Measurements from ENCODE around the gene CCDC152. TPM values are rescaled to one million over a fixed set of nuclear protein-coding genes. Genes with fewer than 3 reads are reported as not detected.
"Not testable (repeated sequence)": the region's sequence is repeated elsewhere in the genome, so short reads cannot be mapped to it uniquely, and the experiment has no call there.

Gene CCDC152, protein sequence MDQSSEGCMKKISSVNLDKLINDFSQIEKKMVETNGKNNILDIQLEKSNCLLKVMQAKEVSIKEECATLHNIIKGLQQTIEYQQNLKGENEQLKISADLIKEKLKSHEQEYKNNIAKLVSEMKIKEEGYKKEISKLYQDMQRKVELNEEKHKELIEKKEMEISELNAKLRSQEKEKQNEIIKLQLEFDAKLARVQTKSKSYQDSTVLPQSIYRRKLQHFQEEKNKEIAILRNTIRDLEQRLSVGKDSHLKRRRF
- 1.6 TPM for total RNA-seq

DNA sequence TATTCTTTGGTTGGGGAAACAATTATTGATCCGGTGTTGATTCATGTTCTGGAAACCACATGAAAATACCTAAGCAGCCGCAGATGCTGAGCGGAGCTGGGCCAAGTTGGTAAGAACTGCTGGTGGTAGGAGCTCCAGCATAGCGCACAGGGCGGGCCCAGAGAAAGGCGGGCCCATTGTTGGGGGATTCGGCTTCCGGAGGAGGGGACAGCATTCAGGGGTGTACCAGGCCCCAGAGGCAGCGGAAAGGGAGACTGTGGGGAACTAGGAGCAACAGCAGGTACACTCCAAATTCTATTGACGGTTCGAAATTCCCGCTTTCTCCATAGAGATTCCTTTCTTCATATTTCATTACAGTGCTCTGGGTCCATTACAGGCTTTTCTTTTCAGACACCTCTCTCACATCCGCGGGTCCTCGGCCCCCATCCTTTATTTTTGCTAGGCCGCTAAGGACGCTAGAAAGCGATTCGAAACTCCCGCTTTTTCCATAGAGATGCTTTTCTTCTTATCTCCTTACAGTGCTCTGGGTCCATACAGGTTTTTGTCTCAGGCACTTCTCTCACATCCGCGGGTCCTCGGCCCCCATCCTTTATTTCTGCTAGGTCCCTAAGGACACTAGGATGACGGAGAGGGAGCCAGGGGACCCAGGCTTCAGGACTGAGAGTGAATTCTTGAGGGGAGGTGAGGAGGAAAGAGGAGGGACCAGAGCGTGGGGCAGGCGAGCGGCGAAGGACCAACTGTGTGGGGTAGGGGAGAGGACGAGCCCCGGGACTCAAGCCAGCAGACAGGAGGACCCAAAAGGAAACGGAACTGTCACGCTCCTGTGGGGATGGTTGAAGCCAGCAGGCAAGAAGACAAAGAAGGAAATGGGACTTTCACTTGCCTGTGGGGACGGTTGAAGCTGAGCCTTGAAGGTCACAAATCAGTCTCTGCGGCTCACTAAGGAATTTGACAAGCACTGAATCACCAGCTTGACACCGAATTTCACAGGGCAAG lies at the start of gene CCDC152:
Gene CCDC152, plus strand, starts transcription at position 213 of the 996 bp plus-strand sequence. CDS start 2,304 bp downstream, outside the sequence.
- Histone ChIP-seq H3K4me3 (ENCODE audit: low read length in 3 of 3) (peak within 1 kb of the TSS; percentile 52 to 76 (median 67)), H3K27ac (ENCODE audit: low read depth, low read length) (no peak within 1 kb of the TSS), H3K36me3 (ENCODE audit: control insufficient read depth in 3 of 3, insufficient read depth in 3 of 3, low read length in 3 of 3) (no peaks in the 10 kb centered on the region), H3K4me1 (ENCODE audit: control insufficient read depth in 3 of 3, insufficient read depth in 3 of 3, low read length in 3 of 3) (peaks cover 0 to 5% (median 3%) of the 10 kb centered on the region in 3 donors), H3K9me3 (ENCODE audit: control insufficient read depth in 3 of 3, low read length in 3 of 3) (no peaks in the 10 kb centered on the region), H3K9ac (ENCODE audit: low read depth in 1 of 3, low read length in 3 of 3) (peak within 1 kb of the TSS in 2 of 3 donors; percentile 8 to 25), H3K27me3 (ENCODE audit: control insufficient read depth in 3 of 3, insufficient read depth in 3 of 3, low read length in 3 of 3) (no peaks in the 10 kb centered on the region)

DNA sequence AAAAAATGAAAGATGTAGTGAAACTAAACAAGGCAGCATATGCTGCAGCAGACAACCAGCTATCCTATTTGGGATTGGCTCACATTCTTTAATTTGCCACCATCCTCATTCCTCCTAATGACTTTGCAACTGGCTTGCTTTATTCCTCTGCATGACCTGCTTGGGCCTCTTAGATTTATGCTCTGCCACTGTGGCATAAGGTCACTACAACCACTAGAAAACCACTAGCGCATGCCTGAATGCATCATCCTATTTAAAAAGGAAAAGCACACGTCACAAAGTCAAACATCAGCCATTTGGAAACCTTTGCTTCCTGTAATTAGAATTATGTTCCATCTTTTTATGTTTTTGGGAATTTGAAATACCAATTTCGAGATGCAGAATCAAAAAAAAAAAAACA lies 40.8 kb upstream of the CCDC152 start:
- Histone ChIP-seq H3K27ac (ENCODE audit: low read depth, low read length) (no peak overlapping the region), H3K4me1 (ENCODE audit: control insufficient read depth in 3 of 3, insufficient read depth in 3 of 3, low read length in 3 of 3) (no peaks in the 10 kb centered on the region), H3K9me3 (ENCODE audit: control insufficient read depth in 3 of 3, low read length in 3 of 3) (no peaks in the 10 kb centered on the region), H3K36me3 (ENCODE audit: control insufficient read depth in 3 of 3, insufficient read depth in 3 of 3, low read length in 3 of 3) (peaks cover 10 to 16% (median 15%) of the 10 kb centered on the region in 3 donors), H3K27me3 (ENCODE audit: control insufficient read depth in 3 of 3, insufficient read depth in 3 of 3, low read length in 3 of 3) (no peaks in the 10 kb centered on the region), H3K9ac (ENCODE audit: low read depth in 1 of 3, low read length in 3 of 3) (no peak overlapping the region), H3K4me3 (ENCODE audit: low read length in 3 of 3) (no peak overlapping the region)

DNA sequence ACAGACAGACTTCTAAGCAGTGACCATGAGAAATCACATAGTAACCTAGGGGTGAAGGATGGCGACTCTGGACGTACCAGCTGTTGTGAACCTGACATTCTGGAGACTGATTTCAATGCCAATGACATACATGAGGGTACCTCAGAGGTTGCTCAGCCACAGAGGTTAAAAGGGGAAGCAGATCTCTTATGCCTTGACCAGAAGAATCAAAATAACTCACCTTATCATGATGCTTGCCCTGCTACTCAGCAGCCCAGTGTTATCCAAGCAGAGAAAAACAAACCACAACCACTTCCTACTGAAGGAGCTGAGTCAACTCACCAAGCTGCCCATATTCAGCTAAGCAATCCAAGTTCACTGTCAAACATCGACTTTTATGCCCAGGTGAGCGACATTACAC lies 38.0 kb upstream of the CCDC152 start:
- no peak overlapping the region for H3K9ac ChIP-seq (ENCODE audit: low read depth in 1 of 3, low read length in 3 of 3)
- H3K27ac ChIP-seq (ENCODE audit: low read depth, low read length): no peak overlapping the region
- no peaks in the 10 kb centered on the region for H3K9me3 ChIP-seq (ENCODE audit: control insufficient read depth in 3 of 3, low read length in 3 of 3)
- peaks cover 10 to 15% (median 13%) of the 10 kb centered on the region in 3 donors for H3K36me3 ChIP-seq (ENCODE audit: control insufficient read depth in 3 of 3, insufficient read depth in 3 of 3, low read length in 3 of 3)
- no peaks in the 10 kb centered on the region for H3K27me3 ChIP-seq (ENCODE audit: control insufficient read depth in 3 of 3, insufficient read depth in 3 of 3, low read length in 3 of 3)
- no peak overlapping the region for H3K4me3 ChIP-seq (ENCODE audit: low read length in 3 of 3)
- H3K4me1 ChIP-seq (ENCODE audit: control insufficient read depth in 3 of 3, insufficient read depth in 3 of 3, low read length in 3 of 3): no peaks in the 10 kb centered on the region

DNA sequence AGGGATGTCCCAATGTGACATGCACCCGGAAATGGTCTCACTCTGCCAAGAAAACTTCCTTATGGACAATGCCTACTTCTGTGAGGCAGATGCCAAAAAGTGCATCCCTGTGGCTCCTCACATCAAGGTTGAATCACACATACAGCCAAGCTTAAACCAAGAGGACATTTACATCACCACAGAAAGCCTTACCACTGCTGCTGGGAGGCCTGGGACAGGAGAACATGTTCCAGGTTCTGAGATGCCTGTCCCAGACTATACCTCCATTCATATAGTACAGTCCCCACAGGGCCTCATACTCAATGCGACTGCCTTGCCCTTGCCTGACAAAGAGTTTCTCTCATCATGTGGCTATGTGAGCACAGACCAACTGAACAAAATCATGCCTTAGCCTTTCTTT lies 37.6 kb upstream of the CCDC152 start:
- H3K9me3 ChIP-seq (ENCODE audit: control insufficient read depth in 3 of 3, low read length in 3 of 3): no peaks in the 10 kb centered on the region

DNA sequence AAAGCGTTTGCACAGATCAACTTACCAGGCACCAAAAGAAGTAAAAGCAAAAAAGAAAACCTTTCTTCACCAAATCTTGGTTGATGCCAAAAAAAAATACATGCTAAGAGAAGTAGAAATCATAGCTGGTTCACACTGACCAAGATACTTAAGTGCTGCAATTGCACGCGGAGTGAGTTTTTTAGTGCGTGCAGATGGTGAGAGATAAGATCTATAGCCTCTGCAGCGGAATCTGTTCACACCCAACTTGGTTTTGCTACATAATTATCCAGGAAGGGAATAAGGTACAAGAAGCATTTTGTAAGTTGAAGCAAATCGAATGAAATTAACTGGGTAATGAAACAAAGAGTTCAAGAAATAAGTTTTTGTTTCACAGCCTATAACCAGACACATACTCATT lies 36.4 kb upstream of the CCDC152 start:
- no peak overlapping the region for H3K27ac ChIP-seq (ENCODE audit: low read depth, low read length)
- no peak overlapping the region for H3K9ac ChIP-seq (ENCODE audit: low read depth in 1 of 3, low read length in 3 of 3)

More for the DNA sequence above, 37.6 kb upstream of the CCDC152 start:
- Histone ChIP-seq H3K27me3 (ENCODE audit: control insufficient read depth in 3 of 3, insufficient read depth in 3 of 3, low read length in 3 of 3) (no peaks in the 10 kb centered on the region), H3K4me1 (ENCODE audit: control insufficient read depth in 3 of 3, insufficient read depth in 3 of 3, low read length in 3 of 3) (no peaks in the 10 kb centered on the region), H3K9ac (ENCODE audit: low read depth in 1 of 3, low read length in 3 of 3) (no peak overlapping the region), H3K4me3 (ENCODE audit: low read length in 3 of 3) (no peak overlapping the region), H3K36me3 (ENCODE audit: control insufficient read depth in 3 of 3, insufficient read depth in 3 of 3, low read length in 3 of 3) (peaks cover 10 to 15% (median 13%) of the 10 kb centered on the region in 3 donors), H3K27ac (ENCODE audit: low read depth, low read length) (no peak overlapping the region)

DNA sequence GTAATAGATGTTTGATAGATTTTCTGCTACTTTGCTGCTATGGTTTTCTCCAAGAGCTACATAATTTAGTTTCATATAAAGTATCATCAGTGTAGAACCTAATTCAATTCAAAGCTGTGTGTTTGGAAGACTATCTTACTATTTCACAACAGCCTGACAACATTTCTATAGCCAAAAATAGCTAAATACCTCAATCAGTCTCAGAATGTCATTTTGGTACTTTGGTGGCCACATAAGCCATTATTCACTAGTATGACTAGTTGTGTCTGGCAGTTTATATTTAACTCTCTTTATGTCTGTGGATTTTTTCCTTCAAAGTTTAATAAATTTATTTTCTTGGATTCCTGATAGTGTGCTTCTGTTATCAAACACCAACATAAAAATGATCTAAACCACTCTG lies 35.1 kb upstream of the CCDC152 start:
- H3K4me3 ChIP-seq (ENCODE audit: low read length in 3 of 3): no peak overlapping the region
- H3K4me1 ChIP-seq (ENCODE audit: control insufficient read depth in 3 of 3, insufficient read depth in 3 of 3, low read length in 3 of 3): no peaks in the 10 kb centered on the region
- no peak overlapping the region for H3K9ac ChIP-seq (ENCODE audit: low read depth in 1 of 3, low read length in 3 of 3)
- H3K27ac ChIP-seq (ENCODE audit: low read depth, low read length): no peak overlapping the region
- H3K36me3 ChIP-seq (ENCODE audit: control insufficient read depth in 3 of 3, insufficient read depth in 3 of 3, low read length in 3 of 3): peaks cover 10 to 15% (median 13%) of the 10 kb centered on the region in 3 donors
- no peaks in the 10 kb centered on the region for H3K9me3 ChIP-seq (ENCODE audit: control insufficient read depth in 3 of 3, low read length in 3 of 3)
- H3K27me3 ChIP-seq (ENCODE audit: control insufficient read depth in 3 of 3, insufficient read depth in 3 of 3, low read length in 3 of 3): no peaks in the 10 kb centered on the region

More for the DNA sequence above, 36.4 kb upstream of the CCDC152 start:
- no peak overlapping the region for H3K4me3 ChIP-seq (ENCODE audit: low read length in 3 of 3)
- H3K4me1 ChIP-seq (ENCODE audit: control insufficient read depth in 3 of 3, insufficient read depth in 3 of 3, low read length in 3 of 3): no peaks in the 10 kb centered on the region
- H3K9me3 ChIP-seq (ENCODE audit: control insufficient read depth in 3 of 3, low read length in 3 of 3): no peaks in the 10 kb centered on the region
- peaks cover 10 to 15% (median 13%) of the 10 kb centered on the region in 3 donors for H3K36me3 ChIP-seq (ENCODE audit: control insufficient read depth in 3 of 3, insufficient read depth in 3 of 3, low read length in 3 of 3)
- no peaks in the 10 kb centered on the region for H3K27me3 ChIP-seq (ENCODE audit: control insufficient read depth in 3 of 3, insufficient read depth in 3 of 3, low read length in 3 of 3)

DNA sequence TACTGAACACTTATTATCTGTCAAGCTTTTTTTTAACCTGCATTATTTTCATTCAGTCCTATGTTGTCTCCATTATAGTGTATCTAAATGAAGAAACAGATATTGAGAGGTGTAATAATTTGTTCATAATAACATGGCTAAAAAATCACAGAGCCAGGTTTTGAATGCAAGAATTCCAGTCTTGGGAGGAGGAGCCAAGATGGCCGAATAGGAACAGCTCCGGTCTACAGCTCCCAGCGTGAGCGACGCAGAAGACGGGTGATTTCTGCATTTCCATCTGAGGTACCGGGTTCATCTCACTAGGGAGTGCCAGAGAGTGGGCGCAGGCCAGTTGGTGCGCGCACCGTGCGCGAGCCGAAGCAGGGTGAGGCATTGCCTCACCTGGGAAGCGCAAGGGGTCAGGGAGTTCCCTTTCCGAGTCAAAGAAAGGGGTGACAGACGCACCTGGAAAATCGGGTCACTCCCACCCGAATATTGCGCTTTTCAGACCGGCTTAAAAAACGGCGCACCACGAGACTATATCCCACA lies 22.0 kb upstream of the CCDC152 start:
- not testable (repeated sequence) for H3K9ac ChIP-seq (ENCODE audit: low read depth in 1 of 3, low read length in 3 of 3); H3K27me3 ChIP-seq (ENCODE audit: control insufficient read depth in 3 of 3, insufficient read depth in 3 of 3, low read length in 3 of 3); H3K4me3 ChIP-seq (ENCODE audit: low read length in 3 of 3); H3K36me3 ChIP-seq (ENCODE audit: control insufficient read depth in 3 of 3, insufficient read depth in 3 of 3, low read length in 3 of 3); H3K4me1 ChIP-seq (ENCODE audit: control insufficient read depth in 3 of 3, insufficient read depth in 3 of 3, low read length in 3 of 3); H3K27ac ChIP-seq (ENCODE audit: low read depth, low read length); H3K9me3 ChIP-seq (ENCODE audit: control insufficient read depth in 3 of 3, low read length in 3 of 3)

DNA sequence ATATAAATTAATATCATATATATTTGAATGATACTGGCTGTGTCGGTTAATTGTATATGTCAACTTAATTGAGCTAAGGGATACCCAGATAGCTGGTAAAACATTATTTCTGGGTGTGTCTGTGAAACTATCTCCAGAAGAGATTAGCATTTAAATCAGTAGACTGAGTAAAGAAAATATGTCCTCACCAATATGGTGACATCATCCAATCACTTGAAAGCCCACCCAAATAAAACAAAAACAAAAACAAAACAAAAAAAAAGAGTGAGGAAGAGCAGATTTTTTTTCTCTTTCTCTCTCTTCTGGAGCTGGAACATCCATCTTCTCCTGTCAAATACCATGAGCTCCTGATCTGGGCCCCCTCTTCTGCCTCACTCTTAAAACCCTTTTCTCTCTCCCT lies 15.7 kb upstream of the CCDC152 start:
- no peaks in the 10 kb centered on the region for H3K4me1 ChIP-seq (ENCODE audit: control insufficient read depth in 3 of 3, insufficient read depth in 3 of 3, low read length in 3 of 3)
- H3K9ac ChIP-seq (ENCODE audit: low read depth in 1 of 3, low read length in 3 of 3): no peak overlapping the region
- no peak overlapping the region for H3K4me3 ChIP-seq (ENCODE audit: low read length in 3 of 3)
- H3K9me3 ChIP-seq (ENCODE audit: control insufficient read depth in 3 of 3, low read length in 3 of 3): no peaks in the 10 kb centered on the region
- H3K36me3 ChIP-seq (ENCODE audit: control insufficient read depth in 3 of 3, insufficient read depth in 3 of 3, low read length in 3 of 3): no peaks in the 10 kb centered on the region
- H3K27me3 ChIP-seq (ENCODE audit: control insufficient read depth in 3 of 3, insufficient read depth in 3 of 3, low read length in 3 of 3): no peaks in the 10 kb centered on the region
- no peak overlapping the region for H3K27ac ChIP-seq (ENCODE audit: low read depth, low read length)

DNA sequence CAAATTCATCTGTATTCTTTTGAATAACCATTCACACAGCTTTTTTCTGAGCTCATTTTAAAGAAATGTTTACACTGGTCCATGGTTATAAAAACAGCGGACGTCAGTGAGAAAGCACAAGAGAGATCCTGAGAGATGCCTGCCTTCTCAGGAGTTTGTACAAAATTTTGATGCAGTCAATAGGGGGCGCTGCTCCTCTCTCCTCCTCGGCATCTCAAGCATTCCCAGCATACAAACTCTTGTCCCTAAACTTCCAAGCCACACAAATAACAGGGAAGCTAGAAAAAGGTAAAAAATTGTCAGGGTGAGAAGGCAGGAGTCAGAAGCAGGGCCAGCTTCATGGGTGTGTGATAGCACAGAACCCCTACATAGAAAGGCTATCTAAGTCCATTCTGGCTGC lies 11.2 kb upstream of the CCDC152 start:
- H3K27ac ChIP-seq (ENCODE audit: low read depth, low read length): no peak overlapping the region

DNA sequence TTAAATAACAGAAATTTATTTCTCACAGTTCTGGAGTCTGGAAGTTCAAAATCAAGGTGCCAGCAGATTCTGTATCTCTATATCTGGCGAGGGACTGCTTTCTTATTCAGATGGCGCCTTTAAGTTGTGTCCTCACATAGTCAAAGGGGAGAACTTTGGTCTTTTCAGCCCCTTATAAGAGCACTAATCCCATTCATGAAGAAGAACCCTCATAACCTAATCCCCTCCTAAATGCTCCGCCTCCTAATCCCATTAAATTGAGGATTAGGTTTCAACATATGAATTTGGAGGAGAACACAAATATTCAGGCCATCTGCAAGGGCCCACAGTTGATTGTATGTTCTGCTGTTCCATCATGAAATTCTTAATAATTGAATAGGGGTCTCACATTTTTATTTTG lies 10.8 kb upstream of the CCDC152 start:
- no peaks in the 10 kb centered on the region for H3K9me3 ChIP-seq (ENCODE audit: control insufficient read depth in 3 of 3, low read length in 3 of 3)
- H3K4me1 ChIP-seq (ENCODE audit: control insufficient read depth in 3 of 3, insufficient read depth in 3 of 3, low read length in 3 of 3): no peaks in the 10 kb centered on the region
- H3K36me3 ChIP-seq (ENCODE audit: control insufficient read depth in 3 of 3, insufficient read depth in 3 of 3, low read length in 3 of 3): no peaks in the 10 kb centered on the region
- H3K9ac ChIP-seq (ENCODE audit: low read depth in 1 of 3, low read length in 3 of 3): no peak overlapping the region
- H3K27ac ChIP-seq (ENCODE audit: low read depth, low read length): no peak overlapping the region
- no peaks in the 10 kb centered on the region for H3K27me3 ChIP-seq (ENCODE audit: control insufficient read depth in 3 of 3, insufficient read depth in 3 of 3, low read length in 3 of 3)
- no peak overlapping the region for H3K4me3 ChIP-seq (ENCODE audit: low read length in 3 of 3)

More for the DNA sequence above, 11.2 kb upstream of the CCDC152 start:
- Histone ChIP-seq H3K27me3 (ENCODE audit: control insufficient read depth in 3 of 3, insufficient read depth in 3 of 3, low read length in 3 of 3) (no peaks in the 10 kb centered on the region), H3K4me1 (ENCODE audit: control insufficient read depth in 3 of 3, insufficient read depth in 3 of 3, low read length in 3 of 3) (no peaks in the 10 kb centered on the region), H3K9ac (ENCODE audit: low read depth in 1 of 3, low read length in 3 of 3) (no peak overlapping the region), H3K9me3 (ENCODE audit: control insufficient read depth in 3 of 3, low read length in 3 of 3) (no peaks in the 10 kb centered on the region), H3K4me3 (ENCODE audit: low read length in 3 of 3) (no peak overlapping the region), H3K36me3 (ENCODE audit: control insufficient read depth in 3 of 3, insufficient read depth in 3 of 3, low read length in 3 of 3) (no peaks in the 10 kb centered on the region)
